Stimulated activated naive CD4-positive, alpha-beta T cell treated with Interleukin-2 at 50 U/mL for 16 hours (primary cell): ENCODE measurements around the gene SYNE2.

ENCODE experiments used
- DNase-seq: peaks from one replicate; lab custom pipeline; 2025; lab: John Stamatoyannopoulos, UW

SYNE2 gene

DNA sequence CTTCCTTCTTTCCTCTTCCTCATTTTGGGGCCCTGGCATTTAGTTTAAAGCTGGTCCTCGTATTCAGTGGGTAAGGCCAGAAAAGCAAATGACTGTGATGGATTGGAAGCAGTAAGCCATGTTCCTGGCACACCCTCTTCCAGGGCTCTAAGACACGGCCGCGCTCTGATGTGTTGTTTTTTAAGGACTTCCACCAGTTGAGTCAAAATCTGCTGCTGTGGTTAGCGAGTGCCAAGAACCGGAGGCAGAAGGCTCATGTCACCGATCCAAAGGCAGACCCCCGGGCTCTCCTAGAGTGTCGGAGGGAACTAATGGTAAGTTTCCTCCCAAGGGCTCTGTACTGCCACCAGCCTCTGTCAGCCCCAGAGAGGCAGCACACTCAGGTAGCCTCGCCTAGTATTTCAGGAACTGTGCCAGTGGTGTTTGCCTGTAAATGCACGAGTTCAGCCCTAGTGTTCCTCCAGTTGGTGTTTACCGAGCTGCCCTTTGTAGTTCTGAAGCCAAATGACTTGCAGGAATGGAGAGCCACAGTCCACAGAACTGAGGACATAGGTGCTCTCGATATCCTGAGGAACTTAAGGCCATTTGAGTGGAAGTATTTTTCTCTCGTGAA lies 368.7 kb downstream of the SYNE2 start:
- no peak for DNase-seq

DNA sequence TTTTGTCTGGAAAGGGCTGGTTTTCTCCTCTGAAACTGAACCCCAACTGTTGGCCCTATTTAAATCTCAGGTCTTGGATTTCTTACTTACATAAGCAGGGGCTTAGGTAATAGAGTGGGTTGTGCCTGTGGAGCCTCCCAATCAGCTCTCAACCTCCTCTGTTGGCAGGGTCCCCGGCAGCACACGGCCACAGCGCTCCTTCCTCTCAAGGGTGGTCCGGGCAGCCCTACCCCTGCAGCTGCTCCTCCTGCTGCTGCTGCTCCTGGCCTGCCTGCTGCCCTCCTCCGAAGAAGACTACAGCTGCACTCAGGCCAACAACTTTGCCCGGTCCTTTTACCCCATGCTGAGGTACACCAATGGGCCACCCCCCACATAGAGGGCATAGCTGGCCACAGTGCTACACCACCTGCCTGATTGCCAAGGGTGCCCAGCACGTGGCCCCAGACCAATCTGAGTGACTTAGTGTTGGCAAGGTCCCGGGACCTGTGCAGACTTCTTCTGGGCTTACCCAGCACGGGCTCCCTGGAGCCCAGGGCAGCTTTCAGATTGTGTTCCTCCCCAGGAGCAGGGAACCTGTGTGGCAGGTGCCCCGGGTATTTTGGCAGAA lies 372.4 kb downstream of the SYNE2 start:
- DNase-seq = no peak

DNA sequence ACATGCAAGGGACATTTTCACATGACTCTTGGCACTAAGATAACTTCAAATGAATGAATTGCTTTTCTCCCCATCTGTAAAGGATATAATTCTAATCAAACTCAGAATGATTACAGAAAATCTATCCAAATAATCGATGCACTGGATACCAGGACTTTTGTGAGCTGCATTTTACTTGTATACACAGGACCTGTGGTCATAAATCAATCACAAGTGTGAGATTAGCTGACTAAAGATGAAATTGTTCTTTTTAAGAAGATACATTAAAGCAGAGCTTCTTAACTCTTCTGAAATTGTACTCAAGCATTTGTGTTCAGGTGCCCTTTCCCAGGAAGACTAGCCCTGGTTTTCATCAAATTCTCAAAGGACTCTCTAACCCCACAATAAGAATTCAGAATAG lies 375.1 kb downstream of the SYNE2 start:
- no peak for DNase-seq

DNA sequence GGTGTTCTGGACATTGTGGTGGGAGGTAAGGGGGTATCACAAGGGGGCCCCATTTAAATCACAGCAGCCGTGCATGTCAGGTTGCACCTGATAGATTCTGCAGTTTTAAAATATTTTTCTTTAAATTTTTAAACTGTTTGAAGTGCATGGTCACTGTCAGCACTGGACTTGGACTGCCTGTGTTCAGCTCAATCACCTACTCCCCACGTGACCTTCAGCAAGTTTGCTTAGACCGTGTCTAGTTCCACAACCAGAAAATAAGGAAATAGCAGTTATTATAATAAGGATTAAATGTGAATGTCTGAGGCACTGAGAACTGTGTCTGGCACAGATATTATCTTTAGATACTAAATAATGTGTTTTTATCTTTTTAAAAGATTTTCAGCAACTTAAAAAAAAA lies 376.7 kb downstream of the SYNE2 start:
- DNase-seq = no peak

DNA sequence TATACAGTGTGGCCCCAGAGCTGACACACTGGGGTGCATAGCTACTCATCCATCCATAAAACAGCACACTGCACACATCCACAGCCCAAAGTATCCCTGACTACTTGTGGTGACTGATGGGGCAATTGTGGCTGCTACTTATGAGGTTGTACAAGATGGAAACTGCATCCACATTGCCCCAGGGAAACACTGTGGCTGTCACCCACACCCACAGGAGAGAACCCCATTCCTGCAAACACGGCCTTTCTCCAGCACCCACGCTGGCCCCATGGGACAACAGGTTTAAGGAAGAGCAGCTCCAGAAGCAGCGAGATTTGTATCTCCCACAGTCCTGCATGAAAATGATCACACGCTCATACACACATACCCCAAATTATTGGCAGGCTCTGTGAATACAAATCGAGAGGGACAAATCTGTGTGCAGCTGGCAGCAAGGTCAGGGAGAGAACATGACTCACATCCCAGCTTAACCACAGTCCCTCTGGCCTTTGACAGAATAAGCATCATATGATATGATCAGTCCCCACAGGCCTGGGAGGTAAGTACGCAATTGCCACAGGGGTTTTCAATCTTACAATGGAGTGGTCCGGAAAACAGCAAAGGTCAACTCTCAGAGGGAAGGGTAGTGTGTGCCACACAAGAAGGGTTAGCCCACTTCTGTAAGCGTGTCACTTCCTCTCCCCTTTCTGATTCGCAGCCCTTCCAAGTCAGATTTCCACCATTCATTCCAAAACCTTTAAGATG lies 379.5 kb downstream of the SYNE2 start:
- DNase-seq = no peak

DNA sequence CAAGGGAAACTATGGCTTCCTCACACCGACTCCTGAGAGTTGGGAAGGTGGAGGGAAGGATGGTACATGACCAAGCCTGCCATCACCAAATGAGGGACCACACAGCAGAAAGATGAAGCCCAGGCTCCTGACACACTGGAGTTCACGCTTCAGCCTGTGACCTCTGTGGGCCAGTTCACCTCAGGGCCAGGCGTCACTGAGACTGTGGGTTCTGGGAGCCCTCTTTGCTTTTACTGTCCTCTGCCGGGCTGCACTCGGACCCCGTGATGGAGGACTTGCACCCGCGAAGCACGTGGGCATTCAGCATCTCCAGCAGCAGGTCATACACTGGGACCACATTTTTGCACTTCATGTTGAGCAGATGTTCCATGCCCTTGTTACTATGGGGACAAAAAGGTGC lies 380.1 kb downstream of the SYNE2 start:
- DNase-seq = no peak

DNA sequence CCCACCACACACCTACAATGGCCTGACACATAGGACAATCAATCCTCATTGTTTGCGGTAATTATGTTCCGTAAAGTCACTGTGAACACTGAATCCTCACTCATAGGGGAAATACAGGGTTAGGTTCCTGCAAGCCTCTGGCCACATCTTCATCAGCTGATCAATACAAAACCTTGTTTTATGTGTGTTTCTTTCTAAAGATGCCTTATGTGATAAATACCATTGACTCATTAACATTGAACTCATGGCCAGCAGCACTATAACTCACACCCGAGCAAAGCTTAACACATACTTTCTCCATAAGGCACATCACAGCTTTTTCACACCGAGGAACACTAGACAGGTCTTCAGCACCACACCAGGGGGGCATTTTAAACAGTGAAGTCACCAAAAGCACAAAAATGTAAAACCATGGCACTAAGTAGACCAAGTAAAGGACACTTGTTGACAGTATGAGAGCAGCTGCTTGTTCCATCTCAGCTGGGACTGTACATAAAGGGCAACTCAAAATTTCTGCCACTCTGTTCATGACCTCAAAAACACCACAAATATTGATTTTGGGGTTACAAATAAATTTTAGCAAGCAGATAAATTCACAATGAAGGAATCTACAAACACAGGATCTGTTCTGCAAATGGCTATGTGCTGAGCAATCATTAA lies 380.9 kb downstream of the SYNE2 start:
- DNase-seq = no peak

DNA sequence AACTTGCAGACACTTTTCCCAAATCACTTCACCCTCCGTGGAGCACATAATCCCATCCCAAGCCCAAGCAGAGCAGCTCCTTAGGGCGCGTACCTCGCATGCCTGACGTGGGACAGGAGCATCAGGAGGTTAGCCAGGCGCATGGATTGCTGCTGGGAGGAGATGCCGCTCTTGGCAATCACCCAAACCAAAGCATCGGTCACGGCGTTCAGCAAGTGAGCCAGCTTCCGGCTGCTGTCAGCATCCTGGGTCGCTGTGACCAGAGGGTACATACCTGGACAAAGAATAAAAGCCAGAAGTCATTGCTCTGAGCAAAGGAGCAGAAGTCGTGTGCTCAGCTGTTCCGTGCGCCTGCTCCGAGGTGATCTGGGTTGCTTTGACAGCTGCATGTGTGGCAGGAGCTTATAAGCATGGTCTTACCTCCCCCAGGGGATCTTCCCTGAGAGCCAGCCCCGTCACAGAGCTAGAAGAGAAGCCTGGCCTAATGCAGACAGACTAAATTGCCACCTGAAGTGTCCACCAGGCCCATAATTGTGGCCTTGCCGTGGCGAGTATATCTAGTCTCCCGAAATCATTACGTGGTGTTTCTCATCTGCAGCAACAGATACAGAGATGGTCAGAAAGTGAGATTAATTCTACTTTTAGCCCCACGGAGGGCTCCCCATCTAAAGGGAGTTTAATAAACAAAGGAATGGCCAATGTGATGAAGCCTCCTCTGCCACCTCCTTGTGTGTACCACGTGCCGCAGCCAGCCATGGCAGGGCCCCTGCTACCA lies 382.3 kb downstream of the SYNE2 start:
- DNase-seq = no peak

DNA sequence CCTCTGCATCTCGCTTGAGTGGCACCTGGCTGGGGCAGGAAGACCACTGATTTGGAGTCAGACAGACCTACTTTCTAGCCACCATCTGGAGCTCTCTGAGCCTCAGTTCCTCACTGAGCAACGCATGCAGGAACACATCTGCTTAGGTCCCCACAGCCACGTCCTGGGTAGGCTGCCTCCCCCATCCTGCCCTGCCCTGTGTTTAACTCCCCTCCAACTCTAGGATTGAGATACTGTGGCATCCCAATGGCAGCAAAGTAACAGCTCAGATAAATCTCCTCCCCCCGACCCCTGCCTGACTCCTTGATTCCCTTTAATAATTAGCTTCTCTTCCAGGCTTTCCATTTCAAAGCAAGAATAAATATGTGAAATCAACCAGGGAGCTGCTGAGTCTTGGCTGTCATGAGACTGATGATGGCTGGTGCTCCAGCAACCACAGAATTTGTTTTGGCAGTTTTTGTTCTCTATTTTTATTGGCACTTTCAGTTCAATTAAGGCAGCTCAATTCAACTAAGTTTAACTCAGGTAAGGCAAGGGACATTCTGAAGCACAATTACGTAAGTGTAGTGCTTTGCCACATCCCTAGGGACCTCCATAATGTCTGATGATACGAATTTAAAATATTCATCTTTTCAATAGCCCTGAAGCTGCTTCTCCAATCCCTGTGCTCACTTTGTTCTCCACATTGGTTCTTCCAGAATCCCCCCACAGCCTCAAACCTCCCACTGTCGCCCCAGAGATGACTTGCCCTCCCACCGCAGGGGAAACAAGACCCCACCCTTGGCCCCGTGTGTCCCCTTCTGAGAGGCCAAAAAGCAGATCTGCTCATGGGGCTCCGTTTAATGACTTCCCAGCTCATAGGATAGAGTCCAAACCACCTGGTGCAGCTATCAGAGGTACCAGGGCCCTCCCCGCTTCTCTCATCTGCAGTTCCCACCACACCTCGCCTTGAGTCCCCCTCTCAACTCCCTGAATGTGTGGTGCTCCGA lies 383.1 kb downstream of the SYNE2 start:
- no peak for DNase-seq

DNA sequence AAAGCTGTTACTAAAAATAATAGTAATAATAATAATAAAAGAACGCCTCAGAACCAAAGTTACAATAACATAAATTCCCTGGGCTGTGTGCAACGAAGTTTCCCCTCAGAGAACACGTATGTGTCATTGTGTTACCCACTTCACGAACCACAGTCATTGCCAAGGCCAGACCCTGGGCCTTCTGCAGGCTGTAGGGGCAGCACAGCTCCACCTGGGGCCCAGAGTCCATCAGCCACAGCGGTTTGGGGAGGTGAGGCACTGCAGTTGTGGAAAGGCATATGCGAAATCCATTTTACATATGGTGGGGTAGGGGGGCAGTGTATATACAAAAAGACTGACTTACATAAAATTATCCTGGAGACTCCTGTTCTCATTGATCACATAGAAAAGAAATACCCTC lies 385.2 kb downstream of the SYNE2 start:
- DNase-seq = no peak

DNA sequence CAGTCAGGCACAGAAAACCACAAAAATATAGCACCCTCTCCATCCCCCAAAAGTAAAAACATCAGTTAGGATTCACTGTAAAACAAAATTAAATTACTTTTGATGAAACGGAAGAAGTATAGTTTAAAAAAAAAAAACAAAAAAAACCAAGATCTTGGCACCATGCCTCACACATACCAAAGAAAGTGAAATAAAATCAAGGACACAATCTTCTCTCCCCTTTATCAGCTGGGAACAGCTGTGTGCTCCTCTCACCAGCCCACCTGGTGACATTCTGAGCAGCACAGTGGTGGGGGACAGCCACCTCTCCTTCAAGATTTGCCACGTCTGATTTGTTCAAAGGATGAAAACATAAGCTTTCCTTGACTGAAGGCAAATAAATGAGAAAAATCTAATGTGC lies 385.8 kb downstream of the SYNE2 start:
- no peak for DNase-seq

DNA sequence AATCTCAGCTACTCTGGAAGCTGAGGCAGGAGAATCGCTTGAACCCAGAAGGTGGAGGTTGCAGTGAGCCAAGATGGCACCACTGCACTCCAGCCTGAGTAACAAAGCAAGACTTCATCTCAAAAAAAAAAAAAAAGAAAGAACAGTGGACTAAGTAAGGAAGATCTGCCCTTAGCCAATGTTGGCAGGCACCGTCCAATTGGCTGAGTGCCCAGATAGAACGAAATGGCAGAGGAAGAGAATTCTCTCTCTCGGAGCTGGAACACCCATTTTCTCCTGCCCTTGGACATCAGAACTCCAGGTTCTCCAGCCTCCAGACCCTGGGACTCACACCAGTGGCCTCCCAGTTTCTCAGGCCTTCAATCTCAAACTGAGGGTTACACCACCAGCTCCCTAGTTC lies 391.5 kb downstream of the SYNE2 start:
- no peak for DNase-seq

DNA sequence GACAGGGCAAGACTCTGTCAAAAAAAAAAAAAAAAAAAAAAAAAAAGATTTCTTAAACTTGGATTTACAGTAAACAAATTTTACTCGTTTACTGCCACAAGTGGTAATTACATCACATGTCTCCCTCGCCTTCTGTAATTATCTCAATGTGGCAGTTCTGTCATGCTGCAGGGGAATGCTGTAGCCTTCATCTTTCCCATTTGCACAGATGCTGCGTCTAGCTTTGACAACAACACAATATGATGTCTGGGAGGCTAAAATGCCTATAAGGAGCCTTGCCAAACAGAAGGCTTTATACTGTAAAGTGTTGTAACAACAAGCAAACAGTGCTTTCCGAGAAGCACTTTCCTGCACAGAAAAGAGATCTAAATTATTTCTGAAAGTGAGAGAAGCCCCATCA lies 392.7 kb downstream of the SYNE2 start:
- DNase-seq = no peak

DNA sequence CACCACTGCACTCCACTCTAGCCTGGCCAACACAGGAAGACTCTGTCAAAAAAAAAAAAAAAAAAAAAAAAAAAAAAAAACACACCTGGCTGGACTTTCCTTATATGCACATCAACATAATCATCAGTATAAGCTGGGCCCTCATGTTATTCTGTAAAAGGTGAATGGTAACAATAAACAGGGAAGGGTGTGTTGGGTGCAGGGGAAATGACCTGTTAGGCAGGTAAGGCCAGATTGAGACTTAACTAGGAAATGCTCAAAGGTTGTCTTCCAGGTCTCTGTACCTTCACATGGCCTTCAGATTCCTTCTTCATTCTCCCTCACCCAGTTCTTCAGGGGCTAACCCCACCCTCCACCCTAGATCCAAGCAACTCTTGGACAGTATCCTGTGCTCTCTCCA lies 393.9 kb downstream of the SYNE2 start:
- no peak for DNase-seq

DNA sequence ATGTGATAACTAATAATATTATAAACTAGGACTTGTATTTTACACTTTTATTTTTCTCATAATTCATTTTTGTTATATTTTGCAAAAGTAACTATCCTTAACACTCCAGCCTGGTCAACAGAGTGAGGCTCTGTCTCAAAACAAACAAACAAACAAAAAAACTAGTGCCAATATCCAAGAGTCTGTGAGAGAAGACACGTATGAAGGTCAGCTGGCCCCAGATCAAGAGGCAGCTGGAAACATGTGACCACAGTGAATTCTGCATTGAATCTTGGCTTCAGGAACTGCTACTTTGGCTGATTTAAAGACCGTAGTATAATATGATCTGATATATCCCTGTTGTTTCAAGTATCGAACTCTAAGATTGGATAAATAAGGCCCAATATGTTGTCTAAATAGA lies 394.4 kb downstream of the SYNE2 start:
- no peak for DNase-seq

DNA sequence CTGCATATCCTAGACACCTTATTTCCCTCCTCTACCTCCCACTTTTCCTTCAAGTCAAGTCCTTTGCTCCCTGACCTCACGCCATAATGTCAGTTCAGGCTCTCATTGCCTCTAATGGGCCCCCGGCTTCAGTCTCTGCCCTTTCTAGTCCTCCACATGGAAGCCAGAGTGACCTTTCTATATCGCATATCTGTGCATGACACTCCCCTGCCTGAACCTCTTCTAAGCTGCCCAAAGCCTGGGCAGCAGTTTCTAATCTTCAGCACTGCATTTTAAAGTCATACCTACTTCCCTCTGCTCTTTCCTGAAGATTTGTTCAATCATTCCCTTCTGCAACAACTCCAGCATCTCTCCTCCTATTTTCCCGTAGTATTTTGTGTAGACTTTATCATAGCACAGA lies 395.9 kb downstream of the SYNE2 start:
- DNase-seq = no peak

DNA sequence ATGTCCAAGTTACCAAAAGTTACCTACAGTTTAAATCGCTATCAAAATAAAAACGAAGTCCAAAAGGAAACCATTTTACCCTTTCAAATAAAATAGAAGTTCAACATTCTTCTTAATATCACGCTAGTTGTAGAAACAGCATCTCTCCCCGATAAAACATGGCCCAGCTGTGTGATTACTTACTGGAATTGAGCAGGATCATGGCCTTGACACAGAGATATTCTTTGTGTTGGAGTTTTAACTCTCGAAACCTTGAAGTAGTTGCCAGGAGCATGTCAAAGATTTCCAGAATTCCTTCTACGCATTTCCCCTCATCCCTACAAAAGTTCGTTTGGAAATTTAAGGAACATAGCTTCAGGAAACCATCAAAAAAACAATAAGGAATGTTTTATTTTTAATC lies 396.6 kb downstream of the SYNE2 start:
- DNase-seq = no peak

DNA sequence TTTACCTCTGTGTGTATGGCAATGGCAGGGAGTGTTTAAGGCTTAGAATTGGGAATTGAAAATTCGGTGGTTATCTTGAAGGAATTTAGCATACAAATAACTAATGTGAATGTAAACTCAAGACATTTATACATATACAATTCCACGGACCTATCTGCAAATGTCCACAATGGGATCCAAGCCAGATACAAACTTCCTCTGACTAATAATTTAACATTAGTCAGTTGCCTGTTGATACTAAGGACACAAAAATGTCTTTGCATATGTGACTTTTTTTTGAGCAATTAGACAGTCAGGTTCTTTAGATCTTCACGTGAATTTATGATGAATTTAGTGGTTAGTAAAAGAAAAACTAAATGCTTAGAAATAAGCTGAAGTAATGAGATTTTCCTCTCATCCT lies 400.9 kb downstream of the SYNE2 start:
- no peak for DNase-seq

DNA sequence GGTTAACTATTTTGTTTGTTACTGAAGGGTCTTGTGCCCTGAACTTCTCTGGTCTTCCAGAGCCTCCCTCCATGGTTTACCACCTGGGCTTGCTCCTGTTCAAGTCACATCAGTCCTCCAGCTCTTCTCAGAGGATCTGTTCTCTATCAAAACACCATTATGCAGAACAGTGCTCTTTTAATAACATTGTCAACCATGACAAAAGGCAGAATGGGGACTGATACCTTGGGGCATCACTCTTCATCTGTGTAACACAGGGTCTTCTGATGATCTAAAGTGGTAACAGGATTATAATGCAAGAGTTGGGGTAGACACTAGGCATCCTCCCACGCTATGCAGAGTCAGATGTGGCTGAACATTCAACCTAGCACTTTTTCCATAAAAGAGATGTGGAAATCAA lies 403.0 kb downstream of the SYNE2 start:
- no peak for DNase-seq

DNA sequence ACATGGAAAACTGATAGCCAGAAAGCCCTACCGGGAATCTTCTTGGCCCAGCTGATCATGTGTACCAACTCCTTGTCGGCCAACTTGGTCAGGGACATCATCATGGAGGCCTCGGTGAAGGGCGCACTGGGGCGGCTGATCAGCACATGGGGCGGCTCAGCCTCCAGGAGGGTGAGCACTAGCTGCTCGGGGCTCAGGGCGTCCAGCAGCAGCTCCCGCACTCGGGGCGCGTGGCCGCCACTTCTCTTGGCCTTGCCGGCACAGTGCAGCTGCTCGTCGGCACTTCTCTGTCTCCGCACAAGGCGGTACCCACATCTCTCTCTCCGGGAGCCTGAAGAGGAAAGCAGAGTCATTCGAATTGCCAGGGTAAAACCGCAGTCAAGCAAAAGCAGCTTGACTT lies 407.6 kb downstream of the SYNE2 start:
- DNase-seq = no peak

DNA sequence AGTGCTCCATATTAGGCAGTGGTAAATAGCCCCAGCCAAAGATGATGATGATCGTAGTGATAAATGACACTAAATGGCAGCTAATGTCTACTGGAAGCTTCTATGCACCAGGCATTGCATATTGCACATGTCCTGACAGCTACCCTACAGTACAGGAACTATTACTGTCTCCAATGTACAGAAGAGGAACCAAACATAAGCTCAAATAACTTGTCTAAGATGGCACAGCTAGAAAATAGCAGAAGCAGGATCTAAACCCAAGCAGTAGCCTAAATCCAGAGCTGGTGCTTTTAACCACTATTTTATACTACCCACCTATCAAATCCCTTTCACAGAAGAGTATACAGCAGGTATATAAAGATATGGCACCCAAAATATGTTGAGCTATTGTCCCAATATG lies 412.4 kb downstream of the SYNE2 start:
- no peak for DNase-seq
